NCI-H748 (cell line): ENCODE results near the gene SPOCK2.
"Not testable (repeated sequence)": the region's sequence is repeated elsewhere in the genome, so short reads cannot be mapped to it uniquely, and the experiment has no call there.

Experiments used
- DNase-seq: peaks from one replicate; lab custom pipeline; 2025; ENCODE audit not compliant: unreplicated experiment; lab: John Stamatoyannopoulos, UW

The SPOCK2 gene

GRCh38 chr10:72108830-72109635 lies 20.7 kb upstream of the SPOCK2 start:
- no peak for DNase-seq

- DNase-seq = not testable (repeated sequence)
These were observed 19.6 kb upstream of the SPOCK2 start for GRCh38 chr10:72108004-72108370.

GRCh38 chr10:72107325-72108003 lies 19.1 kb upstream of the SPOCK2 start:
- DNase-seq = no peak

GRCh38 chr10:72106896-72107295 lies 18.5 kb upstream of the SPOCK2 start:
- DNase-seq = no peak

GRCh38 chr10:72106154-72106849 lies 18.0 kb upstream of the SPOCK2 start:
- DNase-seq = no peak

GRCh38 chr10:72105710-72106109 lies 17.4 kb upstream of the SPOCK2 start:
- no peak for DNase-seq

- DNase-seq = no peak
These were observed 16.7 kb upstream of the SPOCK2 start for GRCh38 chr10:72105098-72105475.

- no peak for DNase-seq
These were observed 16.2 kb upstream of the SPOCK2 start for GRCh38 chr10:72104472-72105097.

GRCh38 chr10:72099600-72099921 lies 11.2 kb upstream of the SPOCK2 start:
- no peak for DNase-seq

- DNase-seq = no peak
These were observed 10.7 kb upstream of the SPOCK2 start for GRCh38 chr10:72098836-72099599.

- DNase-seq = peak; percentile 5
These were observed 10.0 kb upstream of the SPOCK2 start for GRCh38 chr10:72098301-72098835.

GRCh38 chr10:72097448-72098300 lies 9.3 kb upstream of the SPOCK2 start:
- DNase-seq = peak; percentile 22

GRCh38 chr10:72096115-72097000 lies 8.0 kb upstream of the SPOCK2 start:
- no peak for DNase-seq

GRCh38 chr10:72095195-72095594 lies 6.8 kb upstream of the SPOCK2 start:
- no peak for DNase-seq

GRCh38 chr10:72094574-72094973 lies 6.2 kb upstream of the SPOCK2 start:
- DNase-seq = no peak

GRCh38 chr10:72093450-72093849 lies 5.1 kb upstream of the SPOCK2 start:
- DNase-seq = no peak

GRCh38 chr10:72092987-72093386 lies 4.6 kb upstream of the SPOCK2 start:
- DNase-seq = no peak

GRCh38 chr10:72092171-72092924 lies 4.0 kb upstream of the SPOCK2 start:
- no peak for DNase-seq
